Gastroesophageal sphincter (tissue), 4 donors: ENCODE results near the gene NOTCH2NLA. TPM values are rescaled to one million over a fixed set of nuclear protein-coding genes. Genes with fewer than 3 reads are reported as not detected.

ENCODE experiments used
- total RNA-seq, 4 donors: library from RNA; depleted of rRNA; stranded (reverse); fragments of >200 nt; gene quantifications; one replicate each; pipeline ENCODE4 v1.1.0, GENCODE V29; 2016

NOTCH2NLA gene
- total RNA-seq, 4 donors from 2014 or later = 30.1 to 54.2 (median 48.3) TPM

Other genes with a start within 250 kb of the NOTCH2NLA start
- gene TXNIP, start 232.4 kb downstream of the NOTCH2NLA start, total RNA-seq = 1,000 to 10,000 TPM; 2,024 to 3,704 (median 2,348) TPM
- under 1 TPM in 1 of 4 donors, not detected in 3; 0.77 TPM for gene HJV, start 207.3 kb downstream of the NOTCH2NLA start, total RNA-seq
- gene NBPF10, start 84.2 kb downstream of the NOTCH2NLA start, total RNA-seq = 1 to 10 TPM in 3 of 4 donors, under 1 TPM in 1; 0.66 to 2.6 (median 1.7) TPM